Measurements from ENCODE around the gene SULT1A4.
"Not testable (repeated sequence)": the region's sequence is repeated elsewhere in the genome, so short reads cannot be mapped to it uniquely, and the experiment has no call there.

DNA sequence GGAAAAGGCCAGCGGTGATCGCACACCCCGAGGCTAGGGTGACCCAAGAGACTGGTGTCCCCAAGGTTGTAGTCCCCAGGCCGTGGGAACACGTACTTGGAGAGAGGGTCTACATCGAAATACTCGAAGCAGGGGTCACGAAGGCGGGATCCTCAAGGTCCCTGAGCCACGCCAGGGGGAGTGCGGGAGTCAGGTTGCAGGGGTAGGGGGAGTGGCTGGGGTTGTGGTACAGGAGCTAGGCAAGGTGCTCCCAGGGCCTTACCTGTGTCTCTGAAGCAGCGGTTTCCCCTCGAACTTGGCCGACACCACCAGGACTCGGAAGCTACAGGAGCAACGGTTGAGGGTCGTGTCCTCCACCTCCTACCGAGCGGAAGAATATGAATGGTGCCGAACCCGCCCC is 6.0 kb upstream of the SULT1A4 start:
- TF ChIP-seq TAF1, POLR2A, POLR2AphosphoS5, POU2F2 (IDR thresholded peaks at IDR 0.05; ENCODE audit: low read depth, low read length): not testable (repeated sequence)

Data from GM12891 (cell line).